ENCODE results near the gene SLC17A2. TPM values are rescaled to one million over a fixed set of nuclear protein-coding genes. Genes with fewer than 3 reads are reported as not detected.

Gene SLC17A2
- total and polyA plus RNA-seq, 2 of the 13 experiments (the other 11 are each of a cell fraction or from before 2014, with no cell fraction given): 11.2 to 32.4 TPM

DNA sequence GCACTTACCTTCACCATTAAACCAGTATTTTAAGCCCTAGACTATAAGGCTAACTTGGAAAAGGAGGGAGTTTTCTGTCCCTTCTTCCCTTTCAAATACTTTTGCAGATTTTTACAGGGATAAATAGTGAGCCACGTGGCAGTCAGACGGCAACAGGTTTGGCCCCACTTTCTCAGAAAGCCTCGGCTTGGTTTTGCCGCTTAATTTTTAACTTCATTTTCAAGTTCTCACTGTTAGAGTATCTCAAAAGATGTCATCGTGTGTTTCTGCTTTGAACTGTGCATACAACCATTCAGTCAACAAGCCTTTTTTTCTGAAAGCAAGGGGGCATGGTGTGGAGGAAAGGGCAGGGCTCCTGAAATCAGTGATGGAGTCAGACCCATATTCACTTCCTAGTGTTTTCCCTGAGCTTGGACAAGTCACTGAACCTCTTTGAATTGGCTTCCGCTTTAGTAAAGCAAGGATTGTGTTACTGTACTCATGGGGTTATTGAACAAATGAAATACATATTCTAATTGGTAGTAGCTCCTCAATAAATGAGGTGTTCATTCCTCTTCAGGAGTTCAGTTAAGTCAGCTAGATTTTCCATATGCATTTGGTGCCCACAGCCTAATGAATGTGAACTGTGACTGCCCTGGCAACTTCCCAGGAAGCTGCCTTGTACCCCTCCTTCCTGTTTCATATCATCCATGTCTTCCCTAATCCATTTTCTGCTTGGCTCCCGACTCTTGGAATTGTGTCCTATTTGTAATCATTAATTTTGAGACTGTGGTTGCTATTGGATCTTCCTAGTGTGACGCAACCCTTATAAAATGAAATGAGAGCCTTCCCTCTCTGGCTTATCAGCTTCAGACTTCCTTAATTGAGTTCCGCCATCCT lies at the start of gene SLC17A2 (continued):
- TF ChIP-seq, protein P1, sequence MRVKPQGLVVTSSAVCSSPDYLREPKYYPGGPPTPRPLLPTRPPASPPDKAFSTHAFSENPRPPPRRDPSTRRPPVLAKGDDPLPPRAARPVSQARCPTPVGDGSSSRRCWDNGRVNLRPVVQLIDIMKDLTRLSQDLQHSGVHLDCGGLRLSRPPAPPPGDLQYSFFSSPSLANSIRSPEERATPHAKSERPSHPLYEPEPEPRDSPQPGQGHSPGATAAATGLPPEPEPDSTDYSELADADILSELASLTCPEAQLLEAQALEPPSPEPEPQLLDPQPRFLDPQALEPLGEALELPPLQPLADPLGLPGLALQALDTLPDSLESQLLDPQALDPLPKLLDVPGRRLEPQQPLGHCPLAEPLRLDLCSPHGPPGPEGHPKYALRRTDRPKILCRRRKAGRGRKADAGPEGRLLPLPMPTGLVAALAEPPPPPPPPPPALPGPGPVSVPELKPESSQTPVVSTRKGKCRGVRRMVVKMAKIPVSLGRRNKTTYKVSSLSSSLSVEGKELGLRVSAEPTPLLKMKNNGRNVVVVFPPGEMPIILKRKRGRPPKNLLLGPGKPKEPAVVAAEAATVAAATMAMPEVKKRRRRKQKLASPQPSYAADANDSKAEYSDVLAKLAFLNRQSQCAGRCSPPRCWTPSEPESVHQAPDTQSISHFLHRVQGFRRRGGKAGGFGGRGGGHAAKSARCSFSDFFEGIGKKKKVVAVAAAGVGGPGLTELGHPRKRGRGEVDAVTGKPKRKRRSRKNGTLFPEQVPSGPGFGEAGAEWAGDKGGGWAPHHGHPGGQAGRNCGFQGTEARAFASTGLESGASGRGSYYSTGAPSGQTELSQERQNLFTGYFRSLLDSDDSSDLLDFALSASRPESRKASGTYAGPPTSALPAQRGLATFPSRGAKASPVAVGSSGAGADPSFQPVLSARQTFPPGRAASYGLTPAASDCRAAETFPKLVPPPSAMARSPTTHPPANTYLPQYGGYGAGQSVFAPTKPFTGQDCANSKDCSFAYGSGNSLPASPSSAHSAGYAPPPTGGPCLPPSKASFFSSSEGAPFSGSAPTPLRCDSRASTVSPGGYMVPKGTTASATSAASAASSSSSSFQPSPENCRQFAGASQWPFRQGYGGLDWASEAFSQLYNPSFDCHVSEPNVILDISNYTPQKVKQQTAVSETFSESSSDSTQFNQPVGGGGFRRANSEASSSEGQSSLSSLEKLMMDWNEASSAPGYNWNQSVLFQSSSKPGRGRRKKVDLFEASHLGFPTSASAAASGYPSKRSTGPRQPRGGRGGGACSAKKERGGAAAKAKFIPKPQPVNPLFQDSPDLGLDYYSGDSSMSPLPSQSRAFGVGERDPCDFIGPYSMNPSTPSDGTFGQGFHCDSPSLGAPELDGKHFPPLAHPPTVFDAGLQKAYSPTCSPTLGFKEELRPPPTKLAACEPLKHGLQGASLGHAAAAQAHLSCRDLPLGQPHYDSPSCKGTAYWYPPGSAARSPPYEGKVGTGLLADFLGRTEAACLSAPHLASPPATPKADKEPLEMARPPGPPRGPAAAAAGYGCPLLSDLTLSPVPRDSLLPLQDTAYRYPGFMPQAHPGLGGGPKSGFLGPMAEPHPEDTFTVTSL (CRISPR knock-in tag; IDR thresholded peaks at IDR 0.05; ENCODE audit: borderline replicate concordance): peak; percentile 74; the same call in 1 of the 2 replicates
- TF ChIP-seq, protein P2, sequence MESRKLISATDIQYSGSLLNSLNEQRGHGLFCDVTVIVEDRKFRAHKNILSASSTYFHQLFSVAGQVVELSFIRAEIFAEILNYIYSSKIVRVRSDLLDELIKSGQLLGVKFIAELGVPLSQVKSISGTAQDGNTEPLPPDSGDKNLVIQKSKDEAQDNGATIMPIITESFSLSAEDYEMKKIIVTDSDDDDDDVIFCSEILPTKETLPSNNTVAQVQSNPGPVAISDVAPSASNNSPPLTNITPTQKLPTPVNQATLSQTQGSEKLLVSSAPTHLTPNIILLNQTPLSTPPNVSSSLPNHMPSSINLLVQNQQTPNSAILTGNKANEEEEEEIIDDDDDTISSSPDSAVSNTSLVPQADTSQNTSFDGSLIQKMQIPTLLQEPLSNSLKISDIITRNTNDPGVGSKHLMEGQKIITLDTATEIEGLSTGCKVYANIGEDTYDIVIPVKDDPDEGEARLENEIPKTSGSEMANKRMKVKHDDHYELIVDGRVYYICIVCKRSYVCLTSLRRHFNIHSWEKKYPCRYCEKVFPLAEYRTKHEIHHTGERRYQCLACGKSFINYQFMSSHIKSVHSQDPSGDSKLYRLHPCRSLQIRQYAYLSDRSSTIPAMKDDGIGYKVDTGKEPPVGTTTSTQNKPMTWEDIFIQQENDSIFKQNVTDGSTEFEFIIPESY (CRISPR knock-in tag; IDR thresholded peaks at IDR 0.05): 0 out of 2 replicates have a peak, but pooled peaks have one; percentile 8
- no peak for TF ChIP-seq ZSCAN29 (CRISPR knock-in tag; conservative IDR thresholded peaks at IDR 0.05)
- TF ChIP-seq ZNF557 (CRISPR knock-in tag; IDR thresholded peaks at IDR 0.05): no peak
- no peak for TF ChIP-seq JARID2 (CRISPR knock-in tag; IDR thresholded peaks at IDR 0.05; ENCODE audit: insufficient replicate concordance)
- no peak for TF ChIP-seq ZFP41 (CRISPR knock-in tag; IDR thresholded peaks at IDR 0.05; ENCODE audit: borderline replicate concordance)
- TF ChIP-seq SRF (IDR thresholded peaks at IDR 0.05; ENCODE audit: low read depth, low read length): no peak
- TF ChIP-seq ZNF629 (CRISPR knock-in tag; conservative IDR thresholded peaks at IDR 0.05): no peak
- no peak for TF ChIP-seq RXRA (CRISPR knock-in tag; IDR thresholded peaks at IDR 0.05)
- no peak for TF ChIP-seq CHD2 (IDR thresholded peaks at IDR 0.05; ENCODE audit: low read depth, low read length)
- peak; percentile 95 for TF ChIP-seq FOXA3 (CRISPR knock-in tag; IDR thresholded peaks at IDR 0.05)
- TF ChIP-seq MAFG (CRISPR knock-in tag; IDR thresholded peaks at IDR 0.05): no peak
- TF ChIP-seq ZNF737 (CRISPR knock-in tag; IDR thresholded peaks at IDR 0.05; ENCODE audit: borderline replicate concordance): no peak
- no peak for TF ChIP-seq BHLHE40 (IDR thresholded peaks at IDR 0.05; ENCODE audit: low read length)
- TF ChIP-seq ZNF724P (CRISPR knock-in tag; IDR thresholded peaks at IDR 0.05; ENCODE audit: borderline replicate concordance): no peak
- TF ChIP-seq, protein P3, sequence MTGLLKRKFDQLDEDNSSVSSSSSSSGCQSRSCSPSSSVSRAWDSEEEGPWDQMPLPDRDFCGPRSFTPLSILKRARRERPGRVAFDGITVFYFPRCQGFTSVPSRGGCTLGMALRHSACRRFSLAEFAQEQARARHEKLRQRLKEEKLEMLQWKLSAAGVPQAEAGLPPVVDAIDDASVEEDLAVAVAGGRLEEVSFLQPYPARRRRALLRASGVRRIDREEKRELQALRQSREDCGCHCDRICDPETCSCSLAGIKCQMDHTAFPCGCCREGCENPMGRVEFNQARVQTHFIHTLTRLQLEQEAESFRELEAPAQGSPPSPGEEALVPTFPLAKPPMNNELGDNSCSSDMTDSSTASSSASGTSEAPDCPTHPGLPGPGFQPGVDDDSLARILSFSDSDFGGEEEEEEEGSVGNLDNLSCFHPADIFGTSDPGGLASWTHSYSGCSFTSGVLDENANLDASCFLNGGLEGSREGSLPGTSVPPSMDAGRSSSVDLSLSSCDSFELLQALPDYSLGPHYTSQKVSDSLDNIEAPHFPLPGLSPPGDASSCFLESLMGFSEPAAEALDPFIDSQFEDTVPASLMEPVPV (CRISPR knock-in tag; IDR thresholded peaks at IDR 0.05): peak; percentile 86; the same call in 1 of the 2 replicates
- TF ChIP-seq, protein P4, sequence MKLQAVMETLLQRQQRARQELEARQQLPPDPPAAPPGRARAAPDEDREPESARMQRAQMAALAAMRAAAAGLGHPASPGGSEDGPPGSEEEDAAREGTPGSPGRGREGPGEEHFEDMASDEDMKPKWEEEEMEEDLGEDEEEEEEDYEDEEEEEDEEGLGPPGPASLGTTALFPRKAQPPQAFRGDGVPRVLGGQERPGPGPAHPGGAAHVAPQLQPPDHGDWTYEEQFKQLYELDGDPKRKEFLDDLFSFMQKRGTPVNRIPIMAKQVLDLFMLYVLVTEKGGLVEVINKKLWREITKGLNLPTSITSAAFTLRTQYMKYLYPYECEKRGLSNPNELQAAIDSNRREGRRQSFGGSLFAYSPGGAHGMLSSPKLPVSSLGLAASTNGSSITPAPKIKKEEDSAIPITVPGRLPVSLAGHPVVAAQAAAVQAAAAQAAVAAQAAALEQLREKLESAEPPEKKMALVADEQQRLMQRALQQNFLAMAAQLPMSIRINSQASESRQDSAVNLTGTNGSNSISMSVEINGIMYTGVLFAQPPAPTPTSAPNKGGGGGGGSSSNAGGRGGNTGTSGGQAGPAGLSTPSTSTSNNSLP (IDR thresholded peaks at IDR 0.05; ENCODE audit: low read depth, low read length): 0 out of 2 replicates have a peak, but pooled peaks have one; percentile 21
